Forelimb muscle (tissue), 1 donor: Measurements from ENCODE around the gene EFNA4. TPM values are rescaled to one million over a fixed set of nuclear protein-coding genes. Genes with fewer than 3 reads are reported as not detected.

Experiments used
- DNase-seq: peaks from one replicate; pipeline ENCODE4 v3.0.0-alpha.2; 2013; ENCODE audit warnings: low read depth
- polyA plus RNA-seq: library from polyadenylated mRNA; unstranded; fragments of 120-200 nt; gene quantifications from one replicate; pipeline ENCODE4 v1.2.1, GENCODE V29; 2013; ENCODE audit not compliant: insufficient read length

The EFNA4 gene
- polyA plus RNA-seq, 1 donor, result 6.5 TPM

GRCh38 chr1:155051777-155052398 lies 11.7 kb upstream of the EFNA4 start:
- no peak for DNase-seq

GRCh38 chr1:155052439-155053395 lies 10.8 kb upstream of the EFNA4 start:
- DNase-seq, result no peak

GRCh38 chr1:155053531-155054105 lies 9.9 kb upstream of the EFNA4 start:
- DNase-seq, result no peak

GRCh38 chr1:155057104-155057503 lies 6.4 kb upstream of the EFNA4 start:
- no peak for DNase-seq

GRCh38 chr1:155057788-155058211 lies 5.7 kb upstream of the EFNA4 start:
- DNase-seq, result no peak

- no peak for DNase-seq
Observed at GRCh38 chr1:155060736-155061135, 2.8 kb upstream of the EFNA4 start.

GRCh38 chr1:155061381-155062150 lies 2.0 kb upstream of the EFNA4 start:
- DNase-seq, result no peak

- no peak for DNase-seq
Observed at GRCh38 chr1:155062151-155062686, 1.3 kb upstream of the EFNA4 start.

GRCh38 chr1:155062702-155063411 lies 683 bp upstream of the EFNA4 start:
- no peak for DNase-seq

GRCh38 chr1:155064111-155064831 lies 731 bp downstream of the EFNA4 start:
- DNase-seq, result no peak

- DNase-seq, result no peak
Observed at GRCh38 chr1:155064832-155065429, 1.4 kb downstream of the EFNA4 start.

GRCh38 chr1:155066777-155067176 lies 3.2 kb downstream of the EFNA4 start:
- no peak for DNase-seq

GRCh38 chr1:155068599-155068998 lies 5.1 kb downstream of the EFNA4 start:
- DNase-seq, result no peak

- DNase-seq, result no peak
Observed at GRCh38 chr1:155069551-155070157, 6.1 kb downstream of the EFNA4 start.

- no peak for DNase-seq
Observed at GRCh38 chr1:155070158-155070621, 6.7 kb downstream of the EFNA4 start.

GRCh38 chr1:155070721-155071569 lies 7.4 kb downstream of the EFNA4 start:
- no peak for DNase-seq

- DNase-seq, result no peak
Observed at GRCh38 chr1:155071701-155072100, 8.2 kb downstream of the EFNA4 start.
